ENCODE results near the gene TBC1D28.
"Not testable (repeated sequence)": the region's sequence is repeated elsewhere in the genome, so short reads cannot be mapped to it uniquely, and the experiment has no call there.

Gene TBC1D28

GRCh38 chr17:18613016-18613415 lies 31.2 kb downstream of the TBC1D28 start:
- not testable (repeated sequence) for DNase-seq

- DNase-seq, result not testable (repeated sequence)
These were observed 51.1 kb downstream of the TBC1D28 start for GRCh38 chr17:18593138-18593537.

Data from NCI-H2107 (cell line).